HepG2 (cell line): ENCODE data around the gene MRPL14. TPM values are rescaled to one million over a fixed set of nuclear protein-coding genes. Genes with fewer than 3 reads are reported as not detected.

Experiments
- ATAC-seq: fragments of 200-7000 bp; cut with Tn5 transposase; 3 replicates; pipeline ENCODE4 v1.9.1; 2020; ENCODE audit warnings: mild to moderate bottlenecking, moderate library complexity
- BruUV-seq: library from RNA; stranded (reverse); fragments of 400-500 nt; replicated peaks from 2 replicates; lab custom pipeline; 2021; lab: Mats Ljungman, UMichigan
- CTCF ChIA-PET: fragments of 300-600 bp; formaldehyde crosslinking; extraction: SDS; loops from one replicate; lab custom pipeline; 2021; ENCODE audit warnings: low total read pairs, inconsistent platforms, low intra/inter-chr PET ratio; lab: Yijun Ruan, JAX
- POLR2A ChIA-PET: fragments of 350-600 bp; sonication (Branson Sonifier 250); formaldehyde crosslinking; loops from one replicate; lab custom pipeline; 2020; ENCODE audit warnings: antibody characterized with exemption, inconsistent platforms; lab: Yijun Ruan, JAX
- DNase-seq: peaks from one replicate; pipeline ENCODE4 v3.0.0-alpha.2; 2015; ENCODE audit warnings: low spot score
- FAIRE-seq: peaks from 3 replicates; lab custom pipeline; 2011; peaks lifted over from hg19 to GRCh38; lab: Jason Lieb, UNC
- H2AFZ ChIP-seq: one replicate; pipeline ENCODE4 v1.6.1; 2011; ENCODE audit warnings: low read length, inconsistent platforms
- H3K27ac ChIP-seq: fragments of 300-600 bp; 3 replicates; pipeline ENCODE4 v1.8.0; 2011; ENCODE audit warnings: mixed run types, mild to moderate bottlenecking, mixed read lengths, low read length, inconsistent platforms; ENCODE audit not compliant: insufficient read depth; ENCODE audit errors: extremely low read length
- H3K27me3 ChIP-seq, 2 experiments: fragments of 200-600 bp in 1 of 2; 2 replicates in 1 of 2; 3 replicates in 1 of 2; pipeline versions ENCODE4 v1.6.0 to v1.8.0; 2011; ENCODE audit warnings: low read length in 2 of 2, mild to moderate bottlenecking in 2 of 2, moderate library complexity in 2 of 2, inconsistent platforms in 1 of 2; ENCODE audit not compliant: insufficient read depth in 2 of 2, control insufficient read depth in 1 of 2
- H3K36me3 ChIP-seq, 2 experiments: fragments of 200-600 bp in 1 of 2; replicated peaks in 1 of 2; 2 replicates in 1 of 2; 3 replicates in 1 of 2; pipeline versions ENCODE4 v1.5.1 to v1.8.0; 2011; ENCODE audit warnings: low read length in 2 of 2, inconsistent platforms in 1 of 2; ENCODE audit not compliant: insufficient read depth in 2 of 2, control insufficient read depth in 1 of 2
- H3K4me1 ChIP-seq: 2 replicates; pipeline ENCODE4 v1.5.1; 2012; ENCODE audit warnings: low read length, inconsistent platforms; ENCODE audit not compliant: insufficient read depth
- H3K4me2 ChIP-seq: 2 replicates; pipeline ENCODE4 v1.6.0; 2011; ENCODE audit warnings: low read depth, low read length, inconsistent platforms
- H3K4me3 ChIP-seq, 3 experiments: fragments of 200-600 bp in 1 of 3; sonication (generic), shearing (Covaris generic) in 1 of 3; replicated peaks in 1 of 3; 2 replicates each; pipeline ENCODE4 v1.5.1; 2011 to 2016; ENCODE audit warnings: low read length in 3 of 3, inconsistent platforms in 2 of 3, low read depth in 2 of 3, mild to moderate bottlenecking in 2 of 3, control low read depth in 1 of 3, mixed read lengths in 1 of 3; ENCODE audit not compliant: insufficient read depth in 1 of 3
- H3K79me2 ChIP-seq: one replicate; pipeline ENCODE4 v1.6.1; 2011; ENCODE audit warnings: low read length, inconsistent platforms; ENCODE audit not compliant: insufficient read depth
- H3K9ac ChIP-seq: 2 replicates; pipeline ENCODE4 v1.6.0; 2011; ENCODE audit warnings: mild to moderate bottlenecking, low read depth, low read length, inconsistent platforms; ENCODE audit not compliant: insufficient read depth
- H3K9me3 ChIP-seq: 2 replicates; pipeline ENCODE4 v1.5.1; 2012; ENCODE audit warnings: mild to moderate bottlenecking, low read length
- H4K20me1 ChIP-seq: 2 replicates; pipeline ENCODE4 v1.6.0; 2011; ENCODE audit warnings: inconsistent platforms, mild to moderate bottlenecking, low read length, moderate library complexity; ENCODE audit not compliant: insufficient read depth
- AFF4 ChIP-seq: sonication (generic); formaldehyde crosslinking; IDR thresholded peaks from 2 replicates; pipeline ENCODE4 v1.4.0; 2020; ENCODE audit warnings: missing genetic modification reagents
- CREBL2 ChIP-seq: sonication (generic); formaldehyde crosslinking; IDR thresholded peaks from 2 replicates; pipeline ENCODE4 v1.8.1; 2023; ENCODE audit warnings: missing genetic modification reagents, mild to moderate bottlenecking, borderline replicate concordance
- DDIT3 ChIP-seq: sonication (generic); formaldehyde crosslinking; IDR thresholded peaks from 2 replicates; pipeline ENCODE4 v1.4.0; 2020; ENCODE audit warnings: mild to moderate bottlenecking, missing genetic modification reagents
- HNF4A ChIP-seq: sonication (generic); formaldehyde crosslinking; IDR thresholded peaks from 2 replicates; pipeline ENCODE4 v1.4.0; 2020; ENCODE audit warnings: missing genetic modification reagents
- IRF2 ChIP-seq: IDR thresholded peaks from 2 replicates; pipeline ENCODE4 v1.6.1; 2018; ENCODE audit warnings: missing genetic modification reagents, missing compliant biosample characterization
- KDM2A ChIP-seq: sonication (generic); formaldehyde crosslinking; IDR thresholded peaks from 2 replicates; pipeline ENCODE4 v1.4.0; 2020; ENCODE audit warnings: low read depth, missing genetic modification reagents, borderline replicate concordance
- MTA1 ChIP-seq: sonication (generic); formaldehyde crosslinking; IDR thresholded peaks from 2 replicates; pipeline ENCODE4 v1.4.0; 2020; ENCODE audit warnings: missing genetic modification reagents, mild to moderate bottlenecking, borderline replicate concordance
- REPIN1 ChIP-seq: sonication (generic); formaldehyde crosslinking; IDR thresholded peaks from 2 replicates; pipeline ENCODE4 v1.8.0; 2022; ENCODE audit warnings: missing genetic modification reagents, low read depth, mild to moderate bottlenecking, borderline replicate concordance
- RFXANK ChIP-seq: IDR thresholded peaks from 2 replicates; pipeline ENCODE4 v1.6.1; 2016
- SP2 ChIP-seq: sonication (generic); formaldehyde crosslinking; IDR thresholded peaks from 2 replicates; pipeline ENCODE4 v1.5.1; 2020; ENCODE audit warnings: mild to moderate bottlenecking, missing genetic modification reagents
- TEAD2 ChIP-seq: sonication (generic); formaldehyde crosslinking; IDR thresholded peaks from 2 replicates; pipeline ENCODE4 v1.9.0; 2021; ENCODE audit warnings: missing genetic modification reagents
- ZNF224 ChIP-seq: sonication (generic); formaldehyde crosslinking; IDR thresholded peaks from 2 replicates; pipeline ENCODE4 v1.5.0; 2020; ENCODE audit warnings: mild to moderate bottlenecking, missing genetic modification reagents
- ZNF333 ChIP-seq: sonication (generic); formaldehyde crosslinking; IDR thresholded peaks from 2 replicates; pipeline ENCODE4 v1.4.0; 2020; ENCODE audit warnings: mild to moderate bottlenecking, missing genetic modification reagents, borderline replicate concordance
- ZNF564 ChIP-seq: sonication (generic); formaldehyde crosslinking; IDR thresholded peaks from 2 replicates; pipeline ENCODE4 v1.8.1; 2023; ENCODE audit warnings: mild to moderate bottlenecking, missing genetic modification reagents
- ZNF574 ChIP-seq: sonication (generic); formaldehyde crosslinking; IDR thresholded peaks from 2 replicates; pipeline ENCODE4 v1.4.0; 2020; ENCODE audit warnings: missing genetic modification reagents
- ZNF607 ChIP-seq: sonication (generic); formaldehyde crosslinking; IDR thresholded peaks from 2 replicates; pipeline ENCODE4 v1.5.1; 2020; ENCODE audit warnings: missing genetic modification reagents, mild to moderate bottlenecking, borderline replicate concordance
- WGBS: methylation state at CpG from one replicate; pipeline ENCODE4 v1.1.6; 2017; ENCODE audit warnings: low lambda C conversion rate; 5-methylcytosine and 5-hydroxymethylcytosine counted together
- in situ Hi-C: cut with HindIII; loops from 2 replicates; pipeline ENCODE4 v1.10.0; 2017; ENCODE audit warnings: low pct_unique_long_range_greater_than_20kb; ENCODE audit not compliant: extremely low pct_ligation_motif_present
- intact Hi-C: fragments of 100-400 bp; cut with micrococcal nuclease; formaldehyde crosslinking; loops from one replicate; pipeline ENCODE4 v1.10.0; 2022; ENCODE audit not compliant: unreplicated experiment
- polyA plus RNA-seq, 8 experiments: library from polyadenylated mRNA; depleted of rRNA in 3 of 8; stranded (reverse) in 7 of 8; unstranded in 1 of 8; fragments of >200 nt; fragmentation: Illumina TruSeq in 4 of 8; extraction: Trizol in 4 of 8; gene quantifications; 2 replicates each; pipeline versions ENCODE4 v1.2.1 to v1.2.3, GENCODE V29; 2011 to 2016; ENCODE audit warnings: low read depth in 4 of 8, missing spikeins in 1 of 8, mixed read lengths in 1 of 8; ENCODE audit not compliant: insufficient read depth in 1 of 8
- total RNA-seq, 5 experiments: library from RNA; depleted of rRNA; stranded (reverse); fragments of >200 nt; fragmentation: Illumina TruSeq; extraction: Trizol; gene quantifications; 2 replicates each; pipeline ENCODE4 v1.2.3, GENCODE V29; 2016; ENCODE audit warnings: low read depth in 1 of 5

The MRPL14 gene
- total and polyA plus RNA-seq, 2 of the 13 experiments (the other 11 are each of a cell fraction or from before 2014, with no cell fraction given): 157 to 178 TPM

- no peak for TF ChIP-seq MTA1 (CRISPR knock-in tag)
- TF ChIP-seq ZNF224: no peak
- TF ChIP-seq HNF4A: no peak
- TF ChIP-seq ZNF607: no peak
These were observed 44.8 kb upstream of the MRPL14 start (continued) for GRCh38 chr6:44171899-44172546.

- H3K4me1 ChIP-seq: peaks cover 61% of the 10 kb centered on the region
- in situ Hi-C loops: loop anchor here (5.0 kb wide), 1 partner anchor 52 kb away; the partner anchor contains the start of gene SLC29A1
- H3K36me3 ChIP-seq: no peaks in the 10 kb centered on the region
- POLR2A ChIA-PET: interaction anchor here (0.9 to 1.7 kb wide), 3 partner anchors 16 to 87 kb away, joined by 3 to 7 read pairs (median 4); partner anchors contain the start of genes HSP90AB1 and SLC35B2
- DNase-seq: no peak
- no TSS peak for BruUV-seq
- no peaks in the 10 kb centered on the region for H3K79me2 ChIP-seq
- H3K9ac ChIP-seq: no peak overlapping the region
- no peak overlapping the region for H3K4me2 ChIP-seq
- no peak for FAIRE-seq
- no peak overlapping the region for H2AFZ ChIP-seq
- no peak for ATAC-seq
- 40% methylated on average over 10 of the region's 10 CpGs for WGBS
- H4K20me1 ChIP-seq: no peaks in the 10 kb centered on the region
- intact Hi-C loops: no loop called here
- CTCF ChIA-PET: no interaction called here
- H3K4me3 ChIP-seq: no peak overlapping the region
- no peaks in the 10 kb centered on the region for H3K9me3 ChIP-seq
- H3K27ac ChIP-seq: no peak overlapping the region
- H3K27me3 ChIP-seq: peaks cover 7 to 44% of the 10 kb centered on the region in 2 experiments; a peak in 4 of 5 replicates
- no peak for TF ChIP-seq AFF4
- no peak for TF ChIP-seq TEAD2 (CRISPR knock-in tag)
- no peak for TF ChIP-seq ZNF333 (CRISPR knock-in tag)
- TF ChIP-seq RFXANK (CRISPR knock-in tag): no peak
- no peak for TF ChIP-seq ZNF564 (CRISPR knock-in tag)
- TF ChIP-seq CREBL2: no peak
- TF ChIP-seq ZNF574 (CRISPR knock-in tag): no peak
- no peak for TF ChIP-seq IRF2 (CRISPR knock-in tag)
- TF ChIP-seq KDM2A: no peak
- TF ChIP-seq SP2: no peak
- TF ChIP-seq DDIT3 (CRISPR knock-in tag): no peak
- TF ChIP-seq REPIN1 (CRISPR knock-in tag): no peak
These were observed 42.8 kb upstream of the MRPL14 start for GRCh38 chr6:44169886-44170570.
